HG02884 (cell line): Measurements from ENCODE around the gene ZNF664.
A peak's percentile ranks its signal among the peaks of the same experiment; 100 is the strongest.

ENCODE experiments used
- ATAC-seq: cut with Tn5 transposase; IDR thresholded peaks from one replicate; pipeline ENCODE4 v1.9.1; 2021; ENCODE audit warnings: mild to moderate bottlenecking, moderate library complexity; ENCODE audit not compliant: unreplicated experiment

ZNF664 gene

DNA sequence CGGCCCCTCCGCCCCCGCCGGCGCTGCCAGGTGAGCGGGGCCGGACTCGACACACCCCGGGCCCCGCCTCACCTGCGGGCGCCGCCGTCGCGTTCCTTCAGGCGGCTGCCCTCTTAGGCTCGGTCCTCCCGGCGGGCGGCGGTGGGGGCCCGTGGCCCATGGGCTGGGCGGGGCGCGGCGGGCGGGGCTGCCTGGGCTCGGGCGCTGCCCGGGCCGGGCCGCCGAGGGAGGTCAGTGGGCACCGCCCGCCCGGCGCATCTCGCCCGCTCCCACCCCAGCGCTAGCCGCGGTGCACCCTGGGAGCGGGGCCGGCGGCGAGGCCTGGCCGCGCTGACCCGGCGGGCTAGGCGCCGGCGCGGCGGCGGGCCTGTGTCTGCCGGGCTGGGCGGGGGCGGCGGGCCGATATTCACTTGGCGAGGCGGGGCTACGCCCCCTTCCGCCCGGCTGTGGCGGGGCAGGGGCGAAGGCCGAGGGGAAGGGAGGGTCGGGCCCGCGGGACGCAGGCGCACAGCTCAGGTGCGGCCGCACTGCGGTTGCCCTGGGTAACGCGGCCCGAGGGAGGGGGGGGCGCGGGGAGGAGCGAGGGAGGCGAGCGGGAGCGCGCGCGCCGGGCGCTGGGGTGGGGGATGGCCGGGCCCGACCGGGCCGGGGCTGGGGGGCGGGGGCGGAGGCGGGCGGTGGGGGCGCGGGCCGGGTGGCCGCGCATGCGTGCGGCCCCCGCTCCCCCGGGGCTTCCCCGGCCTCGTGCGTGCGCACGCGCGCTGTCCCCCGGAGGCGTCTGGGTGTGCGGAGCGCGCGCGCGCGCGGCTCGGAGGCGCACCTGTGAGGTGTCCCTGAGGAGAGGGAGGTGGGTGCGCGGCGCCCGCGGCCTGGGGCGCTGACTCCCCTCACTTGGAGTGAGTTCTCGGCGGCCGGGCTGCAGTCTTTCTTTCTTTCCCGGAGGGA, at the start of gene ZNF664, which contains the start of gene CCDC92:
ZNF664 (plus strand) TSS at position 759 of the 945 bp plus-strand sequence. CDS start 38,930 bp downstream, outside the sequence.
CCDC92 (minus strand) TSS at position 375 of the 945 bp plus-strand sequence. CDS start 28,526 bp downstream, outside the sequence.
- peak; percentile 84 for ATAC-seq

DNA sequence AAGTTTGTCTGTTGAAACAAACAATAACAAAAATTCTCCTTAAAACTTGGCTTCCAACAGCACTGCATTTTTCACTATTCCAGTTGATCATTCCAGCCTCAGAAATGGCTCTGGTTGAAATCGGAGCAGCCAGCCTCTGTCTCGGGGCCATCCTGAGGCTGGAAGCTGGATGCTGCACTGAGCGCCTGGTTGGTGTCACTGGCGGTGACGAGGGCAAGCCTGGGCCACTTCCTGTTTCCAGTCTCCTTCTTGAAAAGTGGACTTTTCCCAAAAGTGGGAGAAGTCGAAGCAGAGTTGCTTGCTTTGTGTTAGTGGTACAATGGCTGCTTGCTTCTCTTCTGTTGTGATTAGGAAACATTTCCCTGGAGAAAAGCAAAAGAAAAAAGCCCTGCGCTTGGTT, 49.1 kb upstream of the ZNF664 start:
- ATAC-seq, result no peak

DNA sequence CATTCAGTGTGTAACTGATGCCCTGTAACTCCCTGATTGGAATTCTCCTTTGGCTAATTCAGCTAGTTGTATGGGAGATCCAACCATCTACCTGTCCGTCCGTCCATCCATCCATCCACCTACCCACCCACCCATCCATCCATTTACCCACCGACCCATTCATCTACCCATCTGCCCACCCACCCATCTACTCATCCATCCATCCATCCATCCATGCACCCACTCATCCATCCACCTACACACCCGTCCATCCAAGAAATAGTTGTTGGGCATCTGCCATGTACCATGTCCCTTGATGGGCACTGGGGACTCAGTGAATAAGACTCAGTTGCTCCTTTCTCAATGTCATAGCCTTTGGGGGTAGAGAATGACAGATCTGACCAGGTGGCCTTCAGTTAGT, 48.5 kb upstream of the ZNF664 start:
- ATAC-seq, result no peak

DNA sequence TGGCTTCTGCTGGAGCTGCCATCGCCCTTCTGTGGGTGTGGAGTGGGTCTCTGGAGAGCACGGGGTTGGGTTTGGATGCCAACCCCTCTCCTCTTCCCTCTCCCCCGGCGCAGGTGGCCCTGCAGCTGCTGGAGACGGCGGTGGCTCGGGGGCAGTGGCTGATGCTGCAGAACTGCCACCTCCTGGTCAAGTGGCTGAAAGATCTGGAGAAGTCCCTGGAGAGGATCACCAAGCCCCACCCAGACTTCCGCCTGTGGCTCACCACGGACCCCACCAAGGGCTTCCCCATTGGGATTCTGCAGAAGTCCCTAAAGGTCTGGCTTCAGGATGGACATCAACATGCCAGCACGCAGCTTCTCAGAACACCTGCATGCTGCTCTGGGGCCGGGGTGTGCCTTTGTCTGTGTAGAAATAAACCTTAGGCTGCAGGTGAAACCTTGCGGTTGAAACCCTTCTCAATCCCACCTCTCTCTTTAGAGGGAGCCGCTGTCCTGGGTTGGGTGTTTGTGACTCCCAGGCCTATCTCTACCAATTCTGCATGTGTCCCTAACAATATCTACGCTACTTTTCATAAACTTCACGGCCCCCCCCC, 44.6 kb upstream of the ZNF664 start:
- ATAC-seq, result no peak

DNA sequence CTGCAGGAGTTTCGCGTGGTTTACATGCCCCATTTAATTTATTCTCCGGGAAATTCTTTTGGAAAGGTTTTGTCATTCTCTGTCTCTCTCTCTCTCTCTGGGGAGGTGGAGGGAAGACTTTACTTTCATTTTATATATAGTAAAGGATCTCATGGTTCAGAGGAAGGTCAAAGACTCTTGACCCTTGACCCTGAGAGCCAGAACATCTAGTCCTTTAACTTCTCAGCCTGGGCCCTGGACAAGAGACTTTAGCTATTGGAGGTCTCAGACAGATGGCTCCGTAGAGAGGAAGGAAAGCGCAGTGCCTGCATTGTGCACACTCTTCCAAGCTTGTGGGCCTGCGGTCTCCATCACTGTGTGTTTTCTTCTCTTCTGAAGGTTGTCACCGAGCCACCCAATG, 44.1 kb upstream of the ZNF664 start:
- no peak for ATAC-seq

DNA sequence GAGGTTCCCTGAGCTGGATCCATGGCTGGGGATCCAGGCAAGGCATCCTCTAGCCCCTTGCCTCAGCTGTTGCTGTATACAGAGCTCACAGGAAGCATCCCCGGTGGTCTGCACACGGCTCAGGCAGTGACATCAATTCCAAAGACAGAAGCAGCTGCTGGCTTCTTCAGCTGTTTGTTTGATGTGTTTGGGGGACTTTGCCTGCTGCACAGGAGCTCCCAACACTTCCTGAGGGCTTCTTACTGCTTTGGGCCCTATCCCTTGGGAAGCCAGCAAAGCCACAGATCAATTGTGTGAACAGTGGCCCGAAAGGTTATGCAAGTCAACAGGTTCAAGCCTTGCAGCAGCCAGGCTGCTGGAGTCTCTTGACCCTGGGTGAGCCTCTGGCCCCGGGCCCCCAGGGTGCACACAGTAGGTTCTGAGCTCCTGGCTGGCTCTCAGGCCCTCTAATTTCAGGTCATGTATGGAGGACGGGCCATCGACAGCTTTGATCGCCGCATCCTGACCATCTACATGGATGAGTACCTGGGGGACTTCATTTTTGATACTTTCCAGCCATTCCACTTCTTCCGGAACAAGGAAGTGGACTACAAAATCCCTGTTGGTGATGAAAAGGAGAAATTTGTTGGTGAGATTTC, 43.0 kb upstream of the ZNF664 start:
- ATAC-seq, result no peak

DNA sequence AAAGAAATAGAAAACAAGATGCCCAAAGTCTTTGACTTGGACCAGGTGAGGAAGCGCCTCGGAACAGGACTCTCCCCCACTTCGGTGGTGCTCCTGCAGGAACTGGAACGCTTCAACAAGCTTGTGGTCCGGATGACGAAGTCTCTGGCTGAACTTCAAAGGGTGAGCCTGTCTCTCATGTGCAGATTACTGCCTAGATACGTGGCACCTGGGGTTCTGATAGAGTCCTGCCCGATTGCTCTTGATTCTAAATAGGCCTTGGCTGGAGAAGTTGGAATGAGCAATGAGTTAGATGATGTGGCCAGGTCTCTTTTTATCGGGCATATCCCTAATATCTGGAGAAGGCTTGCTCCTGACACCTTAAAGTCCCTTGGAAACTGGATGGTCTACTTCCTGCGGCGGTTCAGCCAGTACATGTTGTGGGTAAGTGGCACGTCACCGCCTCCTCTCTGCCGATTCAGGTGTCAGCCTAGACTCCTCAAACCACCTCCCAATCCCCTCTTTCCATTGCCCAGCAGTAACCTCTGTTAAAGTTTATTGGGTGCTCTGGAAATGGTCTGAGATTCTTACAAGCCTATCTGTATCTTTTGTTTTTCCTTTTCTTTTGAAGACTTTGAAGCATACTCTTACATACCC, 41.2 kb upstream of the ZNF664 start:
- ATAC-seq, result no peak

DNA sequence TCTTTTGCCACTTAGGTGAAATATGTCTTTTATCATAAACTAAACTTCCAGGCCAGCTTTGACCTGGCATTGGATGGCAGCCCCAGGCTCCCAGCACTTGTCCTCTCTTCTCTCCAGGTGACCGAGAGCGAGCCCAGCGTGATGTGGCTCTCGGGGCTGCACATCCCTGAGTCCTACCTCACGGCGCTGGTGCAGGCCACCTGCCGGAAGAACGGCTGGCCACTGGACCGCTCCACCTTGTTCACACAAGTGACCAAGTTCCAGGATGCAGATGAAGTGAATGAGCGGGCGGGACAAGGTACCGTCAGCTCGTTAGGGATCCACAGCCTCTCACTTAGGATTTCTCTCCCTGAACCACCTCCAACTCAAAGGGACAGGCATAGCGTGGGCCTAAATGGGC, 39.8 kb upstream of the ZNF664 start:
- ATAC-seq, result no peak

DNA sequence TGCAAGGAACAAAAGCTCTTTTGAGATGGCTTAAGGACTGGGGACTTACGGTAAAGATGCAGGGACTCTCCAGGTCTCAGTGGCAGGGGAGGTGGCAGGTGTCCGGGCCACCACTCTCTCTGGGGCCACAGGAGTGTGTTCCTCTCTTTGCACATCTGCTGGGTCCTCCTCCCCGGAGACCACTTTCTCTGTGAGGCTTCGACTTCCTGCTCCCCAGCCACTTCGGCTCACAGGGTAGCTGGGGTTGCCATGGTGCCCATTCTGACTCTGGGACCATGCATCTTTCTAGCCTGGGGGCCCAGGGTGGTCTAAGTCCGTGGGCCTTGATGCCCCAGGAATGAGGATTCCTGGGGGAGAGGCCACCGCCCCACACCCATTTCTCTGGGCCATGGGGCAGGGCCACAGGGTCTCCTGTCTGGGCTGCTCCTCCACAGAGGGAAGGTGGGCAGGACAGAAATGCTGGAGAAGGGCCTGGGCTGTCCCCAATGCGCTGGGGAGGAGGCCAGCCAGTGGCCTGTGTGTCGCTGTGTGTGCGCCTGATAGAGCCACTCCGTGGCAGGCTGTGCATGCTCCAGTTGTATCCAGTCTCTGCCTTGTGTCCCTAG, 38.9 kb upstream of the ZNF664 start:
- ATAC-seq, result no peak

DNA sequence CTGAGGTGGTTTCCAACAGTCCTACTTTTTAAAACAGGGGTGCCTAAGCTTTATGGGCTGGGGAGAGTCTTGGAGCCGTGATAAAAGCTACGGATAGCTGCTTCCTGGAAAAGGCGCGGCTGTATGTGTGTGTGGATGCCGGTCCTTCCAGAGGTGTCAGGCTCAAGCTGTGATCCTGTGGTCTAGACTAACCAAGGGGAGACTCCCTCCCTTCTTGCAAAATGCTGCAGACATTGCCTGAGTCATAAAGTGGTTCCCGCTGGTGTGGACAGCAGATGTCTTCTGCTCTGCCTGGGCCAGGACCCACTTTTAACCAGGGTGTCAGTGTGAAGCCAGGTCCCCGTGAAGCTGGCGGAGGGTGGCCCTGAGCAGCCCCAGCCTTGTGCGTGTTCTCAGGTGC, 38.2 kb upstream of the ZNF664 start:
- no peak for ATAC-seq

DNA sequence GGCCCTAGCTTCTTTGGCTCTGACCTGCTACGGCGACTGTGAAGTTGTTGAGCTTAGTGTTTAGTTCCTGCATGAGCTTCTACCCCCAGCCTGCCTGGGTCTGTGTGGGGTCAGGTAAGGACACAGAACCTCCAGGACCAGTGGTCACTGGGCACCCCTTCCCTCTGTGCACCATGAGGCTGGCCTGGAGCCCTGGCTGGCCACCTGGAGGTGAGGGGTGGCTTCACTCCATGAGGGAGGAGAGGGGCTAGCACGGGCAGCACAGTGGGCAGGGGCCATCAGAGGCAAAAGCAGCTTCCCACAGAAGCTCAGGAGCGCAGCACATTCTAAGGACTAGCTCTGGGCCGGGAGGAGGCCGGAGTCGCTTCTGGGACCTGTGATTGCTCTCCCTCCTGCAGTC, 37.1 kb upstream of the ZNF664 start:
- no peak for ATAC-seq

DNA sequence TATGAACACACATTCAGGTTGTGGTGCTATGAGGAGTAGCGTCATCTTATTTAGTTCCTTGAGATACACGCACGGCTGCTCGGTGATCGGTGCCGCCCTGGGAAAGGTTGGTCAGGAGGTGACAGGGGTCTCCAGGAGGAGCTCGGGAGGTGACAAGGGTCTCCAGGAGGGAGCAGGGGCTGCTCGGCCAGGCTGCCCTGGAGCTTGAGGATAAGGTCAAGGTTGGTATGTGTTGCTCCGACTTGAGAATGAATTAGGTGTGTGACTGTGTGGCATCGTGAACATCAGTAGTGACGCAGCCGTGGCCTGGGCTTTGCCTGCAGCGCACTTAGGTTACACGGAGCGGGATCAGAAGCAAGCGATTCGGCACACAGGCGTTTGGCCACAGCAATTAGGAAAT, 36.5 kb upstream of the ZNF664 start:
- no peak for ATAC-seq

DNA sequence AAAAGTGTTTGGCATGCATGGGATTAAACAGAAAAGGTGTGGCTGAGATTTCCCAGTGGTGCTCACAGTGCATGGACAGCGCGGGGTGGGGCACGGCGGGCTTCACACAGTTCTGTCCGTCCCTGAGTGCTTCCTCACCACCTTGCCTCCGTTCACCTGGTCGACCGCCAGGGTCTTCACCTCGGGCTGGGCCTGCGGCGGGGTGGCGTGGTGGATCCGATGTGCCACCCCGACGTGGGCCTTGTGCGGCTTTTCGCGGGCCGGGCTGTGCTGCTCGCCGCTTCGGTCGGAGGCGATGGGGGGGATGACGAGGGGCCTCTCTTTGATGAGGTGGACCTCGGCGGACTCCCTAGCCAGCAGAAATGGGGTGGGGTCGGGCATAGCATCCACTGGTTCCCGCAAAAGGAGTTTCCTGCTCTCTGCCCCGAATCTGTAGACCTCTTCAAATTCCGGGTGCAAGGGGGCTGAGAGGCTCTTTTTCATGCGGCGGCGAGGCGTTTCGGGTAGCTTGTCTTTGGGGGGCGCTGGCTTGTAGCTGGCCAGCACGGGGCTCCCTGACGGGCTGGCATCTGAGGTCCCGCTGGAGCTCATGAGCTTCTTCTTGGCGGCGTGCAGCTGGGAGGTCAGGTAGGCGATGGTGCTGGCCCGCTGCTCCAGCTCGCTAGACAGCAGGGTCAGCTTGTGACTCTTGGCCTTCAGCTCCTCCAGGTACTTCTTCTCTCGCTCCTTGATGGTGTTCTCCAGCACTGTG, 35.9 kb upstream of the ZNF664 start:
- ATAC-seq, result no peak

DNA sequence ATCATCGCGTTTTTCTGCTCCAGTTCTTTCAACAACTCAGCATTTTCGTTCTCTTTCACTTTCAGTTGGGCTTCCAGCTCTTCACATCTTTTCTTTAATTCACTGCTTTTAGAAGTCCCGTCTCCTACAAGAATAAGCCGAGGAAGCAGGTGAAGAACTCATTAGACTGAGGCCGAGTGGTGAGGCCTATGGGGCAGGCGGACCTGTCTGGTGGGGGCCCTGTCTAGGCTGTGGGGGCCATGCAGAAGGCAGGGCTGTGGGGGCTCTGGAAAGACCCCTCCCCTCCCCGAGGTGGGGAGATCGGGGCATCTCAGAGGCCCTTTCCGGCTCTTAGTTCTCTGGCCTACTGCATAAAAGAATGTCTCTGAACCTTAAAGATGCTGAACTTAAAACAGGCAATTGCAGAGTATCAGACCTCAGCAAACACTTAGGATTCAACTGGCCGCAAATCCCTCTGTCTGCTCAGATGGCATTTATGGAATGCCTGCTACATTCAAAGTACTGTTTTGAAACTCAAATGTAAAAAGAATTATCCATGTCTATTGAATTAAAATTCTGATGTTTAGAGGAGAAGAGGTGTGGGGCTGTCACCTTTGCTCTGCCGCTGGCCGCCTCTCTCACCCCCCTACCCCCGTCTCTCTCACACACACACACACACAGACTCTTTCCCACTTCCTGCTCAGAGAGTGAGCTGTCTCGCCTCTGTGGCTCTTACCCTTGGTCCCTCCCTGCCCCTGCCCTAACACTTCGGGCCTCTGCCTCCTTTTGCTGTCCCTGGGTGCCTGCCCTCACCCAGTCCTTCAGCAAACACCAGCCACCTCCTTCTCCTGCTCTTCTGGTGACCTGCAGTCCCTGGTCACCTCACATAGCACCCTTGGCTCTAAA, 35.1 kb upstream of the ZNF664 start:
- ATAC-seq, result no peak

DNA sequence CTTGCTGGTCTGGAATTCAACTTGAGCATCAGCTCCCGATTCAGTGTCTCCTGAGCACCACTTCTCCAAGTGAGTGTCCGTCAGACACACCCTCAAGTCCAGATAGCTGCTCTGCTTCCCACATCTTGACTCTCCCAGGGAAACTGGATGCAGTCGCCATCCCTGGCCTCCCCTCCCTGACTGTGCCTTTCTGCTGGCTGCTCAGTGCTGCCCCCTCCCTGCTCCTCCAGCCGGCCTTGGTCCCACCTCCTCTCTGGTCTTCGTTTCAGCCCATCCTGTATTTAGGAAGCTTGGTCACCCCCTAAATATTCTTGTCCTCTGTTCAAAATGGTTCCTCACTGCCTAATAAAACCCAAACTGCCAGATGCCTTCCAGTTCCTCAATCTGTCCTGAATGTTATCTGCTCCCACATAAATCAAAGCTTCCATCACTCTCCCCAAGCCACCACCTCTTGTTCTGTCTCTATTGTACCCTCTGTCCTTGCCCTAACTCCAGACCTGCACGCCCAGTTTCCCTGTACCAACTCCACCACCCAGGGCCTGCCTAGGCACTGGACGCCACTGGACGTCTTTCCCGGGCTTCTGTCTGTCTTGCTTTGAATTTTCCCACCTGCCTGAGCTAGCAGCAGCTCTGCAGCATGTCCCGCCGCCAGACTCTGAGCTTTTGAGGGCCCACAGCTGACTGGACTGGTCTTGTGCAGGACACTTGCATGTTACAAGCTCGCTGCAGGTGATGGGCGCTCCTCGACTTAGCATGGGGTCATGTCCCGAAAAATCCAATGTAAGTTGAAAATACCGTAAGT, 34.1 kb upstream of the ZNF664 start:
- no peak for ATAC-seq

DNA sequence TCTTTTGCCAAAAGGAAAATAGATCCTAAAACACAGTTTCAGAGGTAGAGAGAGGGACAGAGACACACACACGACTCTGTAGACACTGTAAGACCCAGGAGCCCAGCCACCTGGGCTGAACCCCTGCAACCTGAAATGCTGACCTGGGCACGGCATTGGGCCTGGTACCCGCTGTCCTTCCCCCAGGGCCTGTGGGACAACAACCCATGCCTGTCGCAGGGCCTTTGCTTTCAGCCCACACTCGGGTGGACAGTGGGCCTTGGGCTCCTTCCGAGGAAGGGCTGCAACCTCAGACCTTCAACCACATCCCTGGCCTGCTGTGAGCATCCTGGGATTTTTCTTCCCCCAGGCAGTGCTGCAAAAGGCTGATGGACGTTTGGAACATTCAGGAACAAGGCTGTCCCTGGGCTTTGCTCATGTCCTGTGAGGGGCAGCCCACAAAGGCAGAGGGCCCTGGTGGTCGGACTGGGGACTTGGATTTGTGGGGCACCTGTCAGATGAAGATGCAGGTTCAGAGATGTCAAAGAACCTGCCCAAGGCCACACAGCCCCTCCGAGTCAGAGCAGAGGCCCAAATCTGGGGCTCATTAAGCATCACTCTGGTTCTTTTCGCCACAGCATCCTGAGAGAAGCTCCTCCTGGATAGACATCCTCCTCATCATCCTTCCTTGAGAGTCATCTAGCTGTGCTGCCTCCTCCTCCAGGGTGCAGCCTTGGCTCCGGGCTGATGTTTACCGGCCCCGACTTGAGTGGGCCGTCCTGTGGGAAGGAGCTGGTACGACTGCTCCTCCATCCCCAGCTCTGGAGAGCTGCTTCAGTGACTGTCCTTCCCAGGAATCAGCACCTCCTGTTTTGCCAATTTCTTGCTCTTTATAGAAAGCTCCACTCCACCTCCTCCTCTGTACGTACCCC, 33.0 kb upstream of the ZNF664 start:
- ATAC-seq, result no peak

DNA sequence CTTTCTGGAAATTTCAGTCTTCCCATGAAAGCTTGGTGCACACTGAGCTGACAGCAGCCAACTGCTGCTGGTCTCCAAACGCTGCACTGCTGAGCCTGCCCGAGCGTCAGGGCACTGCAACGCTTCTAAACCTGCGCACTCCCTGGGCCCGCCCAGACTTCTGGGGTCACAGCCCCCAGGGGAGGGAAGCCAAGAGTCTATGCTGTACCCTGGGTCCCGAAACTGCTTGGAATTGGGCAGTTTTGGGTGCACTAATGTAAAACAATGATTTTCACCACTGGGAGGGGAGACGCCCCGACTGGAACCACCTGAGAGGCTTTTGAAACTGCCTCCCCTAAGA, 32.4 kb upstream of the ZNF664 start:
- ATAC-seq, result no peak
